ENCODE data around the gene C11orf16. TPM values are rescaled to one million over a fixed set of nuclear protein-coding genes. Genes with fewer than 3 reads are reported as not detected.
A peak's percentile ranks its signal among the peaks of the same experiment; 100 is the strongest.

Gene C11orf16
- total and polyA plus RNA-seq, 9 of the 15 experiments (the other 6 are each of a cell fraction or from before 2014, with no cell fraction given) = not detected

DNA sequence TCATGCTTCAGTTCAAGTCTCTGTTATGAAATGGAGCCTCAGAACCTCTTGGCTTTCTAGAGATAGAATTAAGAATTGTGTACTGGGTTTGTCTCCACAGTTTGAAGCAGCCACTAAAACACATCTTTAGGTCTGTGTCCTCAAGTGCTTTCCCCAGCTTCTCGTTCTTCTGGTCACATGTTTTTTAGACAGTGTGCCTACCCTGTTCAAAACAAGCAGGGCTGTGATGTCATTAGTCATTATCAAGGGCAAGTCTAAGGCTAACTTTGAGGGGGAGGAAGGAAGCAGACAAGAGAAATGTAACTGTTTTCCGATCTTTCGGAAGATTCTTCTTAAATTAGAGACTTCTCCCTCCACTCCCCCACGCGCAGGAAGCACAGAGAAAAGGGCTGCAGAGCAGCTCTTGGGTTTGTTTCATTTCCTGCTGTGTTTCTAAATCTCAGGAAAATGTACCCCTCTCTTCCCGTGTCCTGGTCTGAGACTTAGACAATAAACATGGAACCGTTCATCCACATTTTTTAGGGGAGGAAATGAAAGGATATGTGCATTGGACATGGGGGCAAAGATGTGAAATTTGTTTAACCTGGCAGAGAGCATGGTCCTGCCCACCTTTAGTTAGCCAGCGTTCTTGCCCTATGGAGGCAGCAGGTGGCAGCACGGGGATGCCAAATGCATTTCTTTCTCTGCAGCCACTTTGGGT is 18.6 kb downstream of the C11orf16 start (continued):
- TF ChIP-seq RBM14 (IDR thresholded peaks at IDR 0.05; ENCODE audit: borderline replicate concordance, insufficient read depth, low read depth, low read length) (no peak), POU5F1 (IDR thresholded peaks at IDR 0.05; ENCODE audit: borderline replicate concordance, low read depth, low read length, partially characterized antibody) (no peak), GABPA (tag; conservative IDR thresholded peaks at IDR 0.05; ENCODE audit: low read depth) (no peak), PCBP1 (IDR thresholded peaks at IDR 0.05; ENCODE audit: low read depth, low read length, poor library complexity, severe bottlenecking) (no peak), MCM2 (IDR thresholded peaks at IDR 0.05; ENCODE audit: low read depth) (no peak), ARID2 (IDR thresholded peaks at IDR 0.05) (no peak), MTA2 (IDR thresholded peaks at IDR 0.05; ENCODE audit: low read depth) (no peak), HINFP (tag; conservative IDR thresholded peaks at IDR 0.05; ENCODE audit: low read depth) (no peak), MYBL2 (IDR thresholded peaks at IDR 0.05; ENCODE audit: low read depth) (no peak), MYBL2 (CRISPR knock-in tag; IDR thresholded peaks at IDR 0.05; ENCODE audit: borderline replicate concordance) (no peak), MLLT1 (IDR thresholded peaks at IDR 0.05) (no peak), FOXA3 (CRISPR knock-in tag; conservative IDR thresholded peaks at IDR 0.05 in 1 of 2, IDR thresholded peaks at IDR 0.05 in 1 of 2) (no peak), ZNF561 (CRISPR knock-in tag; conservative IDR thresholded peaks at IDR 0.05) (no peak), ILF3 (IDR thresholded peaks at IDR 0.05; ENCODE audit: borderline replicate concordance) (no peak), HMBOX1 (IDR thresholded peaks at IDR 0.05) (peak; percentile 76), ZNF175 (CRISPR knock-in tag; IDR thresholded peaks at IDR 0.05; ENCODE audit: low read depth) (peak; percentile 74; the same call in 1 of the 2 replicates), ZNF280B (CRISPR knock-in tag; IDR thresholded peaks at IDR 0.05) (no peak), PRMT5 (CRISPR knock-in tag; IDR thresholded peaks at IDR 0.05) (no peak), ZNF121 (CRISPR knock-in tag; conservative IDR thresholded peaks at IDR 0.05) (no peak), PHB2 (IDR thresholded peaks at IDR 0.05; ENCODE audit: low read depth) (no peak), U2AF1 (optimal IDR thresholded peaks at IDR 0.05; ENCODE audit: low read depth, low read length) (no peak)

Data from K562 (cell line).